ENCODE data around the gene AANAT.

GRCh38 chr17:76474238-76474637, 6.8 kb downstream of the AANAT start:
- TF ChIP-seq CTCF (IDR thresholded peaks at IDR 0.05) (no peak), POLR2A (IDR thresholded peaks at IDR 0.05) (no peak)

Measured in right lobe of liver (tissue), 4 donors.